ENCODE measurements around the gene LGI4.
"Not testable (repeated sequence)": the region's sequence is repeated elsewhere in the genome, so short reads cannot be mapped to it uniquely, and the experiment has no call there.

Gene LGI4

GRCh38 chr19:35140962-35141836, 6.3 kb upstream of the LGI4 start:
- DNase-seq, result peak; percentile 52

GRCh38 chr19:35140207-35140961, 5.5 kb upstream of the LGI4 start:
- DNase-seq, result no peak

- DNase-seq, result no peak
Observed at GRCh38 chr19:35138305-35138892, 3.5 kb upstream of the LGI4 start, which contains the start of gene FXYD1. FXYD1 (plus strand) TSS chr19:35138824; CDS start chr19:35140080, 1,256 bp downstream.

- no peak for DNase-seq
Observed at GRCh38 chr19:35136977-35137702, 2.3 kb upstream of the LGI4 start.

GRCh38 chr19:35136231-35136630, 1.4 kb upstream of the LGI4 start:
- DNase-seq, result no peak

- no peak for DNase-seq
Observed at GRCh38 chr19:35135389-35135909, 590 bp upstream of the LGI4 start.

- DNase-seq, result no peak
Observed at GRCh38 chr19:35133826-35134225, 1.0 kb downstream of the LGI4 start.

GRCh38 chr19:35132254-35132653, 2.6 kb downstream of the LGI4 start:
- DNase-seq, result no peak

- no peak for DNase-seq
Observed at GRCh38 chr19:35130761-35131720, 3.8 kb downstream of the LGI4 start.

- DNase-seq, result not testable (repeated sequence)
Observed at GRCh38 chr19:35129724-35130274, 5.1 kb downstream of the LGI4 start.

GRCh38 chr19:35128398-35129057, 6.3 kb downstream of the LGI4 start:
- DNase-seq, result no peak

GRCh38 chr19:35127871-35128270, 7.0 kb downstream of the LGI4 start:
- DNase-seq, result no peak

GRCh38 chr19:35126624-35126959, 8.3 kb downstream of the LGI4 start:
- no peak for DNase-seq

- no peak for DNase-seq
Observed at GRCh38 chr19:35125749-35126623, 8.9 kb downstream of the LGI4 start.

- no peak for DNase-seq
Observed at GRCh38 chr19:35125270-35125717, 9.6 kb downstream of the LGI4 start.

GRCh38 chr19:35124098-35125060, 10.5 kb downstream of the LGI4 start:
- DNase-seq, result no peak

- no peak for DNase-seq
Observed at GRCh38 chr19:35123573-35123972, 11.3 kb downstream of the LGI4 start.
